SK-N-SH (cell line): ENCODE data around the gene TRNAU1AP. TPM values are rescaled to one million over a fixed set of nuclear protein-coding genes. Genes with fewer than 3 reads are reported as not detected.

ENCODE experiments used
- CTCF ChIA-PET: fragments of 300-600, 350-600 bp; formaldehyde crosslinking; extraction: SDS; loops from one replicate; lab custom pipeline; 2021; lab: Yijun Ruan, JAX
- POLR2A ChIA-PET: fragments of 350-600 bp; sonication (Branson Sonifier 250); formaldehyde crosslinking; extraction: SDS; loops from one replicate; lab custom pipeline; 2020; ENCODE audit warnings: antibody characterized with exemption, inconsistent platforms; lab: Yijun Ruan, JAX
- DNase-seq: peaks from one replicate; pipeline ENCODE4 v3.0.0; 2012
- H2AFZ ChIP-seq: fragments of 200-600 bp; sonication (generic); 2 replicates; pipeline ENCODE4 v1.8.1; 2016; ENCODE audit warnings: antibody characterized with exemption, mild to moderate bottlenecking, low read depth
- H3F3A ChIP-seq: fragments of 200-600 bp; sonication (generic); replicated peaks from 2 replicates; pipeline ENCODE3; 2016; ENCODE audit warnings: antibody characterized with exemption, mild to moderate bottlenecking; ENCODE audit not compliant: insufficient read depth
- H3K27ac ChIP-seq, 2 experiments: fragments of 200-500 bp in 1 of 2; fragments of 200-600 bp in 1 of 2; sonication (Bioruptor generic) in 1 of 2; sonication (generic), shearing (Covaris generic) in 1 of 2; 2 replicates each; pipeline versions ENCODE4 v1.5.1 to v1.6.1; 2014 to 2016; ENCODE audit warnings: low read depth in 2 of 2, inconsistent platforms in 1 of 2, low read length in 1 of 2, mild to moderate bottlenecking in 1 of 2, mixed read lengths in 1 of 2
- H3K27me3 ChIP-seq: fragments of 200-600 bp; sonication (generic), shearing (Covaris generic); 2 replicates; pipeline ENCODE4 v1.6.1; 2016; ENCODE audit warnings: mixed run types; ENCODE audit not compliant: insufficient read depth
- H3K36me3 ChIP-seq, 2 experiments: fragments of 200-500 bp in 1 of 2; fragments of 200-600 bp in 1 of 2; sonication (Bioruptor generic) in 1 of 2; sonication (generic) in 1 of 2; replicated peaks in 1 of 2; 2 replicates each; pipeline versions ENCODE3 to v1.5.1; 2014 to 2016; ENCODE audit warnings: low read length in 1 of 2, mild to moderate bottlenecking in 1 of 2; ENCODE audit not compliant: insufficient read depth in 2 of 2, control insufficient read depth in 1 of 2
- H3K4me1 ChIP-seq, 2 experiments: fragments of 200-500 bp in 1 of 2; fragments of 200-600 bp in 1 of 2; sonication (Bioruptor generic) in 1 of 2; sonication (generic), shearing (Covaris generic) in 1 of 2; 2 replicates each; pipeline versions ENCODE4 v1.5.1 to v1.6.1; 2014 to 2016; ENCODE audit warnings: low read depth in 1 of 2, low read length in 1 of 2, mixed run types in 1 of 2; ENCODE audit not compliant: insufficient read depth in 2 of 2, control insufficient read depth in 1 of 2
- H3K4me2 ChIP-seq: fragments of 200-600 bp; sonication (generic), shearing (Covaris generic); 2 replicates; pipeline ENCODE4 v1.6.1; 2017; ENCODE audit warnings: mixed run types
- H3K4me3 ChIP-seq, 2 experiments: fragments of 200-500 bp in 1 of 2; fragments of 200-600 bp in 1 of 2; sonication (Bioruptor generic) in 1 of 2; sonication (generic), shearing (Covaris generic) in 1 of 2; 2 replicates each; pipeline versions ENCODE4 v1.5.1 to v1.8.1; 2014 to 2016; ENCODE audit warnings: low read depth in 2 of 2, inconsistent platforms in 1 of 2, low read length in 1 of 2, mild to moderate bottlenecking in 1 of 2, mixed read lengths in 1 of 2, moderate library complexity in 1 of 2
- H3K79me2 ChIP-seq: fragments of 200-600 bp; sonication (generic); 2 replicates; pipeline ENCODE4 v1.8.1; 2017; ENCODE audit warnings: mild to moderate bottlenecking; ENCODE audit not compliant: insufficient read depth
- H3K9ac ChIP-seq: fragments of 200-600 bp; sonication (generic); 2 replicates; pipeline ENCODE4 v1.6.1; 2017; ENCODE audit warnings: mixed run types
- H3K9me2 ChIP-seq: fragments of 200-600 bp; sonication (generic); 2 replicates; pipeline ENCODE4 v1.6.1; 2017; ENCODE audit warnings: mixed run types
- H3K9me3 ChIP-seq: fragments of 200-600 bp; sonication (generic); 2 replicates; pipeline ENCODE4 v1.6.1; 2017; ENCODE audit warnings: mixed run types, mild to moderate bottlenecking, moderate library complexity
- H4K20me1 ChIP-seq: fragments of 200-600 bp; sonication (generic); 2 replicates; pipeline ENCODE4 v1.6.1; 2017; ENCODE audit warnings: mild to moderate bottlenecking, mixed run types; ENCODE audit not compliant: insufficient read depth
- CTCF ChIP-seq: fragments of 200-600 bp; sonication (generic); IDR thresholded peaks from 2 replicates; pipeline ENCODE4 v1.6.1; 2017; ENCODE audit warnings: antibody characterized with exemption, mild to moderate bottlenecking, moderate library complexity
- EZH2phosphoT487 ChIP-seq: fragments of 200-600 bp; sonication (generic); IDR thresholded peaks from 2 replicates; pipeline ENCODE4 v1.6.1; 2017; ENCODE audit warnings: low read depth, mixed run types, mild to moderate bottlenecking, antibody characterized with exemption, moderate library complexity, borderline replicate concordance
- GATA2 ChIP-seq: sonication (generic); formaldehyde crosslinking; IDR thresholded peaks from 2 replicates; pipeline ENCODE4 v1.5.0; 2020; ENCODE audit warnings: mild to moderate bottlenecking, missing genetic modification reagents
- SMC3 ChIP-seq: IDR thresholded peaks from 2 replicates; pipeline ENCODE4 v1.6.1; 2012; ENCODE audit warnings: low read depth, low read length, improper control_type of control experiment
- whole genome bisulfite sequencing: methylation state at CpG from one replicate; pipeline ENCODE4 v1.1.6; 2017; ENCODE audit warnings: low lambda C conversion rate; 5-methylcytosine and 5-hydroxymethylcytosine counted together
- polyA plus RNA-seq, 3 experiments: library from polyadenylated mRNA; depleted of rRNA; stranded (reverse); fragments of >200 nt; gene quantifications; 2 replicates each; pipeline ENCODE4 v1.2.3, GENCODE V29; 2012

TRNAU1AP gene
- polyA plus RNA-seq, 1 of the 3 experiments (the other 2 are of a cell fraction) = 25.8 TPM

- H3K9ac ChIP-seq = no peak overlapping the region
- CTCF ChIA-PET = interaction anchor here (1.0 to 1.4 kb wide), 5 partner anchors 12 to 330 kb away, joined by 3 to 5 read pairs (median 4); no protein-coding TSS in a partner anchor
Observed at GRCh38 chr1:28578696-28579218, 25.9 kb downstream of the TRNAU1AP start.

GRCh38 chr1:28579401-28579800 is 26.5 kb downstream of the TRNAU1AP start:
- DNase-seq = no peak
- Histone ChIP-seq H4K20me1 (peaks cover 31% of the 10 kb centered on the region), H3K4me1 (peaks cover 11 to 13% of the 10 kb centered on the region in 2 experiments; a peak in 3 of 4 replicates), H3K4me2 (peak overlapping the region; percentile 100), H3K9me3 (no peaks in the 10 kb centered on the region), H3K9me2 (no peaks in the 10 kb centered on the region), H3K9ac (peak overlapping the region; percentile 95; the same call in 1 of the 2 replicates), H3K4me3 (peak overlapping the region; percentile 77 to 100; a peak in 3 of 4 replicates), H3K36me3 (peaks cover 27 to 45% of the 10 kb centered on the region in 2 experiments), H3K27ac (no peak overlapping the region; a peak in 1 of 4 replicates), H3F3A (peaks cover 63% of the 10 kb centered on the region), H2AFZ (no peak overlapping the region), H3K27me3 (no peaks in the 10 kb centered on the region), H3K79me2 (peaks cover 30% of the 10 kb centered on the region)
- TF ChIP-seq EZH2phosphoT487 = no peak
- CTCF ChIA-PET = interaction anchor here (1.0 to 1.4 kb wide), 5 partner anchors 12 to 331 kb away, joined by 3 to 5 read pairs (median 4); no protein-coding TSS in a partner anchor
- 91% methylated on average over 1 of the region's 1 CpG for WGBS
- POLR2A ChIA-PET = interaction anchor here (0.6 to 3.6 kb wide), 6 partner anchors 10 to 71 kb away, joined by 3 to 59 read pairs (median 4); partner anchors contain the start of gene TRNAU1AP

More at GRCh38 chr1:28578696-28579218, 25.9 kb downstream of the TRNAU1AP start:
- Histone ChIP-seq H3K36me3 (peaks cover 27 to 45% of the 10 kb centered on the region in 2 experiments), H3K79me2 (peaks cover 30% of the 10 kb centered on the region), H3K27ac (no peak overlapping the region), H3K9me3 (no peaks in the 10 kb centered on the region), H2AFZ (no peak overlapping the region), H3K27me3 (no peaks in the 10 kb centered on the region), H4K20me1 (peaks cover 31% of the 10 kb centered on the region), H3K9me2 (no peaks in the 10 kb centered on the region), H3K4me3 (no peak overlapping the region), H3K4me1 (peaks cover 11 to 13% of the 10 kb centered on the region in 2 experiments; a peak in 3 of 4 replicates), H3F3A (peaks cover 66% of the 10 kb centered on the region), H3K4me2 (no peak overlapping the region)
- POLR2A ChIA-PET = interaction anchor here (1.0 to 3.6 kb wide), 5 partner anchors 9 to 70 kb away, joined by 3 to 59 read pairs (median 4); partner anchors contain the start of gene TRNAU1AP
- 70% methylated on average over 5 of the region's 6 CpGs for WGBS
- TF ChIP-seq GATA2 (CRISPR knock-in tag) (no peak), CTCF (no peak), SMC3 (no peak)
- DNase-seq = no peak
